HepG2 (cell line): Measurements from ENCODE around the gene RAB39A. TPM values are rescaled to one million over a fixed set of nuclear protein-coding genes. Genes with fewer than 3 reads are reported as not detected.

Experiments
- ADNP ChIP-seq: sonication (generic); formaldehyde crosslinking; IDR thresholded peaks from 2 replicates; pipeline ENCODE4 v1.4.0; 2020; ENCODE audit warnings: missing genetic modification reagents
- ATF7-NPFF ChIP-seq: sonication (generic); formaldehyde crosslinking; IDR thresholded peaks from 2 replicates; pipeline ENCODE4 v1.8.1; 2023; ENCODE audit warnings: mild to moderate bottlenecking, low read depth, missing genetic modification reagents, moderate library complexity
- HNRNPLL ChIP-seq: fragments of 200-400 bp; formaldehyde crosslinking; IDR thresholded peaks from 2 replicates; pipeline ENCODE4 v1.6.1; 2017; ENCODE audit warnings: mild to moderate bottlenecking, low read depth, low read length; ENCODE audit not compliant: poor library complexity, severe bottlenecking
- KDM1A ChIP-seq: IDR thresholded peaks from 2 replicates; pipeline ENCODE4 v1.6.1; 2016; ENCODE audit warnings: missing compliant biosample characterization
- LCORL ChIP-seq, 2 experiments: fragments of 450-650 bp in 1 of 2; sonication (generic) in 1 of 2; formaldehyde crosslinking in 1 of 2; IDR thresholded peaks; 2 replicates each; pipeline versions ENCODE4 v1.5.0 to v1.6.1; 2017 to 2020; ENCODE audit warnings: antibody characterized with exemption in 1 of 2, missing genetic modification reagents in 1 of 2
- NCOA2 ChIP-seq: sonication (generic); formaldehyde crosslinking; IDR thresholded peaks from 2 replicates; pipeline ENCODE4 v1.8.0; 2022; ENCODE audit warnings: inconsistent platforms
- TBP ChIP-seq: sonication (generic); formaldehyde crosslinking; IDR thresholded peaks from 2 replicates; pipeline ENCODE4 v1.5.0; 2020; ENCODE audit warnings: missing genetic modification reagents
- ZBTB42 ChIP-seq: sonication (generic); formaldehyde crosslinking; IDR thresholded peaks from 2 replicates; pipeline ENCODE4 v1.5.0; 2020; ENCODE audit warnings: mild to moderate bottlenecking, missing genetic modification reagents
- ZKSCAN8 ChIP-seq: IDR thresholded peaks from 2 replicates; pipeline ENCODE4 v1.6.1; 2016; ENCODE audit warnings: borderline replicate concordance, missing genetic modification reagents, missing compliant biosample characterization
- ZNF138 ChIP-seq: sonication (generic); formaldehyde crosslinking; IDR thresholded peaks from 2 replicates; pipeline ENCODE4 v1.5.0; 2020; ENCODE audit warnings: mild to moderate bottlenecking, low read depth, missing genetic modification reagents
- ZNF256 ChIP-seq: sonication (generic); formaldehyde crosslinking; conservative IDR thresholded peaks from 2 replicates; pipeline ENCODE4 v1.4.0; 2020; ENCODE audit warnings: missing genetic modification reagents
- ZNF790 ChIP-seq: sonication (generic); formaldehyde crosslinking; IDR thresholded peaks from 2 replicates; pipeline ENCODE4 v1.8.0; 2022; ENCODE audit warnings: missing genetic modification reagents, mild to moderate bottlenecking, borderline replicate concordance
- polyA plus RNA-seq, 8 experiments: library from polyadenylated mRNA; depleted of rRNA in 3 of 8; stranded (reverse) in 7 of 8; unstranded in 1 of 8; fragments of >200 nt; fragmentation: Illumina TruSeq in 4 of 8; extraction: Trizol in 4 of 8; gene quantifications; 2 replicates each; pipeline versions ENCODE4 v1.2.1 to v1.2.3, GENCODE V29; 2011 to 2016; ENCODE audit warnings: low read depth in 4 of 8, missing spikeins in 1 of 8, mixed read lengths in 1 of 8; ENCODE audit not compliant: insufficient read depth in 1 of 8
- total RNA-seq, 5 experiments: library from RNA; depleted of rRNA; stranded (reverse); fragments of >200 nt; fragmentation: Illumina TruSeq; extraction: Trizol; gene quantifications; 2 replicates each; pipeline ENCODE4 v1.2.3, GENCODE V29; 2016; ENCODE audit warnings: low read depth in 1 of 5
- TF ChIP-seq, protein P1 (sequence below): sonication (generic); formaldehyde crosslinking; IDR thresholded peaks from 2 replicates; pipeline ENCODE4 v1.4.0; 2020; ENCODE audit warnings: low read depth, missing genetic modification reagents
- TF ChIP-seq, protein P2 (sequence below): sonication (generic); formaldehyde crosslinking; IDR thresholded peaks from 2 replicates; pipeline ENCODE4 v1.4.0; 2020; ENCODE audit warnings: mild to moderate bottlenecking, missing genetic modification reagents
- TF ChIP-seq, protein P3 (sequence below): IDR thresholded peaks from 2 replicates; pipeline ENCODE4 v1.6.1; 2018; ENCODE audit warnings: missing genetic modification reagents, mild to moderate bottlenecking, missing compliant biosample characterization

RAB39A gene
- total and polyA plus RNA-seq, 2 of the 13 experiments (the other 11 are each of a cell fraction or from before 2014, with no cell fraction given), result not detected

DNA sequence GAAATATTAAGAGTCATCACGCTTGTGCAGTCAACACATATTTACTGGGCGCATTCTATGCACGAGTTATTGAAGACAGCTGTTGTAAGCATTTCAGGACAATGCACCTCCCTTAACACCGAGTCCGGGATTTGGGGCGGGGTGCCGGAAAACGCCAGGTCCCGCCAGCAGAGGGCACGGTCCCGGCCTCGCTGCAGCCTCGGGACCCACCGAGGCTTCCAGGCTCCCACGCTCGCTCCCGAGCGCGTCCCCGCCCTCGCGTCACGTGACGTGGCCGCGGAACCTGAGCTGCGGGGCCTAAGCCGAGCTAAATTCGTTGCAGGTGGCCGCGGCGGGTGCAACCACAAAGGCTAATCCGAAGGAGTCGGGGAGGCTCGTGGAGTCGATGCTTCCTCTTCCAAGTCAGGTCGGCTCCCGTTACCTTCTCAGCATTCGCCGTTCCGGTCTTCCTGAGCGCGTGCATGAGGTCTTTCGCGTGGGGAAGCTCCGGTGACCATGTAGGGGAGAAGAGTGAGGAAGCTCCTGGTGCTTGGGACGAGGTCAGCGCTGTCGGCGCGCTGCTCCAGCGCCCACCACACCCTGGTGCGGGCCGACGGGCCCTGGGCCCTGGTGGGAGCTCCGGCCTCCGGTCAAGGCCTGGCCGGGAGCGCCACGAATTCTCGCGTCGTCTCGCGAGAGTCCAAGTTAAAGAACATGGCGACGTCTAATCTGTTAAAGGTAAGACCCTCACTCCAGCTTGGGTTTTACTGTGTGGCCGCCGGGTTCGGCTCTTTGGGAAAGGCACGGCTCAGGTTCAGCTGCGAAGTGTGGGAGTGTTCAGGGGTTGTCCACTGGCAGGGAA, 80.6 kb downstream of the RAB39A start, which contains the start of gene CUL5 (continued):
- TF ChIP-seq LCORL (IDR thresholded peaks at IDR 0.05), result peak; percentile 96
- TF ChIP-seq LCORL (CRISPR knock-in tag; IDR thresholded peaks at IDR 0.05), result peak; percentile 85; the same call in 1 of the 2 replicates
- TF ChIP-seq NCOA2 (CRISPR knock-in tag), result peak; percentile 30
- TF ChIP-seq TBP (CRISPR knock-in tag), result no peak
- TF ChIP-seq KDM1A (CRISPR knock-in tag), result no peak
- TF ChIP-seq ATF7-NPFF, result peak; percentile 43; the same call in 1 of the 2 replicates
- TF ChIP-seq ZKSCAN8 (CRISPR knock-in tag), result no peak; the same call in 1 of the 2 replicates
- TF ChIP-seq ZNF790, result peak; percentile 63; the same call in 1 of the 2 replicates
- TF ChIP-seq ZNF256 (CRISPR knock-in tag), result peak; percentile 52
- TF ChIP-seq ZBTB42 (CRISPR knock-in tag), result peak; percentile 72; the same call in 1 of the 2 replicates
- TF ChIP-seq, protein P1, sequence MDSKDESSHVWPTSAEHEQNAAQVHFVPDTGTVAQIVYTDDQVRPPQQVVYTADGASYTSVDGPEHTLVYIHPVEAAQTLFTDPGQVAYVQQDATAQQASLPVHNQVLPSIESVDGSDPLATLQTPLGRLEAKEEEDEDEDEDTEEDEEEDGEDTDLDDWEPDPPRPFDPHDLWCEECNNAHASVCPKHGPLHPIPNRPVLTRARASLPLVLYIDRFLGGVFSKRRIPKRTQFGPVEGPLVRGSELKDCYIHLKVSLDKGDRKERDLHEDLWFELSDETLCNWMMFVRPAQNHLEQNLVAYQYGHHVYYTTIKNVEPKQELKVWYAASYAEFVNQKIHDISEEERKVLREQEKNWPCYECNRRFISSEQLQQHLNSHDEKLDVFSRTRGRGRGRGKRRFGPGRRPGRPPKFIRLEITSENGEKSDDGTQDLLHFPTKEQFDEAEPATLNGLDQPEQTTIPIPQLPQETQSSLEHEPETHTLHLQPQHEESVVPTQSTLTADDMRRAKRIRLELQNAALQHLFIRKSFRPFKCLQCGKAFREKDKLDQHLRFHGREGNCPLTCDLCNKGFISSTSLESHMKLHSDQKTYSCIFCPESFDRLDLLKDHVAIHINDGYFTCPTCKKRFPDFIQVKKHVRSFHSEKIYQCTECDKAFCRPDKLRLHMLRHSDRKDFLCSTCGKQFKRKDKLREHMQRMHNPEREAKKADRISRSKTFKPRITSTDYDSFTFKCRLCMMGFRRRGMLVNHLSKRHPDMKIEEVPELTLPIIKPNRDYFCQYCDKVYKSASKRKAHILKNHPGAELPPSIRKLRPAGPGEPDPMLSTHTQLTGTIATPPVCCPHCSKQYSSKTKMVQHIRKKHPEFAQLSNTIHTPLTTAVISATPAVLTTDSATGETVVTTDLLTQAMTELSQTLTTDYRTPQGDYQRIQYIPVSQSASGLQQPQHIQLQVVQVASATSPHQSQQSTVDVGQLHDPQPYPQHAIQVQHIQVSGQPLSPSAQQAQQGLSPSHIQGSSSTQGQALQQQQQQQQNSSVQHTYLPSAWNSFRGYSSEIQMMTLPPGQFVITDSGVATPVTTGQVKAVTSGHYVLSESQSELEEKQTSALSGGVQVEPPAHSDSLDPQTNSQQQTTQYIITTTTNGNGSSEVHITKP (CRISPR knock-in tag), result peak; percentile 36; the same call in 1 of the 2 replicates
- TF ChIP-seq HNRNPLL, result peak; percentile 58
- TF ChIP-seq, protein P2, sequence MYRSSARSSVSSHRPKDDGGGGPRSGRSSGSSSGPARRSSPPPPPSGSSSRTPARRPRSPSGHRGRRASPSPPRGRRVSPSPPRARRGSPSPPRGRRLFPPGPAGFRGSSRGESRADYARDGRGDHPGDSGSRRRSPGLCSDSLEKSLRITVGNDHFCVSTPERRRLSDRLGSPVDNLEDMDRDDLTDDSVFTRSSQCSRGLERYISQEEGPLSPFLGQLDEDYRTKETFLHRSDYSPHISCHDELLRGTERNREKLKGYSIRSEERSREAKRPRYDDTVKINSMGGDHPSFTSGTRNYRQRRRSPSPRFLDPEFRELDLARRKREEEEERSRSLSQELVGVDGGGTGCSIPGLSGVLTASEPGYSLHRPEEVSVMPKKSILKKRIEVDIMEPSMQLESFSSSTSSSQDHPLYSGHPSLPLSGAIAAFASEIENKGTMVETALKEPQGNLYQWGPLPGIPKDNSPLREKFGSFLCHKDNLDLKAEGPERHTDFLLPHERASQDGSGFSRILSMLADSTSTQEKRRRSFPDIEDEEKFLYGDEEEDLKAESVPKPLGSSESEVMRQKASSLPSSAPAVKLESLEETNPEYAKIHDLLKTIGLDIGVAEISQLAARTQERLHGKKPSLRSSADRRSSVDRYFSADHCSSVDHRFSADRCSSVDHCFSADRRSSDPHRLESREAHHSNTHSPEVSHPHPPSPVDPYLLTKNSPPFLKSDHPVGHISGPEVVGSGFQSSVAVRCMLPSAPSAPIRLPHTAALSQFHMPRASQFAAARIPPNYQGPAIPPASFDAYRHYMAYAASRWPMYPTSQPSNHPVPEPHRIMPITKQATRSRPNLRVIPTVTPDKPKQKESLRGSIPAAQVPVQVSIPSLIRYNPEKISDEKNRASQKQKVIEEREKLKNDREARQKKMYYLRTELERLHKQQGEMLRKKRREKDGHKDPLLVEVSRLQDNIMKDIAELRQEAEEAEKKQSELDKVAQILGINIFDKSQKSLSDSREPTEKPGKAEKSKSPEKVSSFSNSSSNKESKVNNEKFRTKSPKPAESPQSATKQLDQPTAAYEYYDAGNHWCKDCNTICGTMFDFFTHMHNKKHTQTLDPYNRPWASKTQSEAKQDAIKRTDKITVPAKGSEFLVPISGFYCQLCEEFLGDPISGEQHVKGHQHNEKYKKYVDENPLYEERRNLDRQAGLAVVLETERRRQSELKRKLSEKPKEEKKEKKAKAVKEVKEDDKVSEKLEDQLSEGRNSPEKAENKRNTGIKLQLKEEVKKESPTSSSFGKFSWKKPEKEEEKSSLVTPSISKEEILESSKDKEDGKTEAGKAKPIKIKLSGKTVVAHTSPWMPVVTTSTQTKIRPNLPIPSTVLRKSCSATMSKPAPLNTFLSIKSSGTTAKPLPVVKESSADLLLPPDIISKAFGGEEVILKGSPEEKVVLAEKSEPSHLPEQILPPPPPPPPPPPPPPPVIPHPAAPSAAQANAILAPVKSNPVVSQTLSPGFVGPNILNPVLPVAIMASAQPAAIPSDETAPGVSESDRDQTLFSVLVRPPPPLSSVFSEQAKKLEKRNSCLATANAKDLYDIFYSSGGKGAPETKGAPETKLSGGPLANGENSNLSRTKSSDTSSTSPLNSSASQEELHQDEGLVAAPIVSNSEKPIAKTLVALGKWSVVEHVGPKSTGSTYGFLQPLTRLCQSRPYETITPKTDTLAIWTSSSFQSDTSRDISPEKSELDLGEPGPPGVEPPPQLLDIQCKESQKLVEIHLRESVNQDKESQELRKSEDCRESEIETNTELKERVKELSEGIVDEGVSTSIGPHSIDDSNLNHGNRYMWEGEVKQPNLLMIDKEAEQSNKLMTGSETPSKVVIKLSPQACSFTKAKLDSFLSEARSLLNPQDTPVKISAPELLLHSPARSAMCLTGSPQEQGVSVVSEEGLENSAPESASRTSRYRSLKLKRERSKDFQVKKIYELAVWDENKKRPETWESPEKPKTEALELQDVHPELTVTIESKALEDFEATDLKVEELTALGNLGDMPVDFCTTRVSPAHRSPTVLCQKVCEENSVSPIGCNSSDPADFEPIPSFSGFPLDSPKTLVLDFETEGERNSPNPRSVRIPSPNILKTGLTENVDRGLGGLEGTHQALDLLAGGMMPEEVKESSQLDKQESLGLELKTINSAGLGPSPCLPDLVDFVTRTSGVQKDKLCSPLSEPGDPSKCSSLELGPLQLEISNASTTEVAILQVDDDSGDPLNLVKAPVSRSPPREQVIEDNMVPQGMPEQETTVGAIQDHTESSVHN (CRISPR knock-in tag), result peak; percentile 47; the same call in 1 of the 2 replicates
- TF ChIP-seq, protein P3, sequence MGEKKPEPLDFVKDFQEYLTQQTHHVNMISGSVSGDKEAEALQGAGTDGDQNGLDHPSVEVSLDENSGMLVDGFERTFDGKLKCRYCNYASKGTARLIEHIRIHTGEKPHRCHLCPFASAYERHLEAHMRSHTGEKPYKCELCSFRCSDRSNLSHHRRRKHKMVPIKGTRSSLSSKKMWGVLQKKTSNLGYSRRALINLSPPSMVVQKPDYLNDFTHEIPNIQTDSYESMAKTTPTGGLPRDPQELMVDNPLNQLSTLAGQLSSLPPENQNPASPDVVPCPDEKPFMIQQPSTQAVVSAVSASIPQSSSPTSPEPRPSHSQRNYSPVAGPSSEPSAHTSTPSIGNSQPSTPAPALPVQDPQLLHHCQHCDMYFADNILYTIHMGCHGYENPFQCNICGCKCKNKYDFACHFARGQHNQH (CRISPR knock-in tag), result peak; percentile 55; the same call in 1 of the 2 replicates
- TF ChIP-seq ADNP (CRISPR knock-in tag), result no peak
- TF ChIP-seq ZNF138 (CRISPR knock-in tag), result peak; percentile 48; the same call in 1 of the 2 replicates
